HCT116 (cell line): ENCODE measurements around the gene SYT3. TPM values are rescaled to one million over a fixed set of nuclear protein-coding genes. Genes with fewer than 3 reads are reported as not detected.
"Not testable (repeated sequence)": the region's sequence is repeated elsewhere in the genome, so short reads cannot be mapped to it uniquely, and the experiment has no call there.

Experiments
- ATAC-seq: fragments of 200-7000 bp; cut with Tn5 transposase; 2 replicates; pipeline ENCODE4 v1.9.1; 2020; ENCODE audit warnings: mild to moderate bottlenecking, moderate library complexity
- BruUV-seq: library from RNA; stranded (reverse); fragments of 400-500 nt; replicated peaks from 2 replicates; lab custom pipeline; 2021; lab: Mats Ljungman, UMichigan
- CTCF ChIA-PET: fragments of 300-600 bp; sonication (Branson Sonifier 250); formaldehyde crosslinking; loops from one replicate; lab custom pipeline; 2021; ENCODE audit warnings: antibody characterized with exemption; lab: Charles Lee
- POLR2A ChIA-PET: fragments of 300-600, 350-600 bp; sonication (Branson Sonifier 250); formaldehyde crosslinking; loops from one replicate; lab custom pipeline; 2021; ENCODE audit warnings: antibody characterized with exemption; lab: Charles Lee
- RAD21 ChIA-PET, 2 experiments: fragments of 300-600 bp; sonication (Branson Sonifier 250); formaldehyde crosslinking; loops; one replicate each; lab custom pipeline; 2023; ENCODE audit warnings: low total read pairs in 2 of 2; ENCODE audit not compliant: uncharacterized antibody in 2 of 2, unreplicated experiment in 2 of 2, low non-redundant PET in 1 of 2; lab: Charles Lee
- DNase-seq: peaks from one replicate; pipeline ENCODE4 v3.0.0-alpha.2; 2010; ENCODE audit warnings: low read depth, low spot score
- H2AFZ ChIP-seq: fragments of 200-600 bp; shearing (Covaris generic), sonication (generic); 2 replicates; pipeline ENCODE4 v1.6.1; 2017; ENCODE audit warnings: low read depth, mixed run types, mixed read lengths, antibody characterized with exemption, low read length; ENCODE audit not compliant: poor library complexity, severe bottlenecking
- H3K27ac ChIP-seq: 2 replicates; pipeline ENCODE4 v1.5.1; 2012; ENCODE audit warnings: low read depth, low read length
- H3K27me3 ChIP-seq: fragments of 200-600 bp; sonication (generic); 2 replicates; pipeline ENCODE4 v1.6.1; 2016; ENCODE audit warnings: mixed run types, low read length, mixed read lengths; ENCODE audit not compliant: insufficient read depth
- H3K36me3 ChIP-seq, 2 experiments: fragments of 200-500 bp in 1 of 2; fragments of 200-600 bp in 1 of 2; sonication (Bioruptor generic) in 1 of 2; sonication (generic) in 1 of 2; 2 replicates each; pipeline versions ENCODE4 v1.5.1 to v1.6.1; 2014 to 2016; ENCODE audit warnings: low read length in 2 of 2, inconsistent platforms in 1 of 2, mixed read lengths in 1 of 2, mixed run types in 1 of 2; ENCODE audit not compliant: insufficient read depth in 2 of 2, control insufficient read depth in 1 of 2
- H3K4me1 ChIP-seq, 2 experiments: fragments of 200-600 bp in 1 of 2; sonication (generic) in 1 of 2; 2 replicates each; pipeline versions ENCODE4 v1.5.1 to v1.6.1; 2012 to 2017; ENCODE audit warnings: low read length in 2 of 2, inconsistent platforms in 1 of 2, mild to moderate bottlenecking in 1 of 2, mixed read lengths in 1 of 2, mixed run types in 1 of 2, moderate library complexity in 1 of 2; ENCODE audit not compliant: insufficient read depth in 2 of 2, control insufficient read depth in 1 of 2
- H3K4me2 ChIP-seq: fragments of 200-600 bp; sonication (generic); 2 replicates; pipeline ENCODE4 v1.6.1; 2017; ENCODE audit warnings: mixed run types, low read length, mixed read lengths
- H3K4me3 ChIP-seq, 2 experiments: fragments of 200-600 bp in 1 of 2; sonication (generic) in 1 of 2; replicated peaks in 1 of 2; 2 replicates each; pipeline ENCODE4 v1.5.1; 2011 to 2016; ENCODE audit warnings: low read length in 2 of 2, control low read depth in 1 of 2, low read depth in 1 of 2, mild to moderate bottlenecking in 1 of 2, mixed read lengths in 1 of 2, mixed run types in 1 of 2
- H3K79me2 ChIP-seq: fragments of 200-600 bp; sonication (generic); 2 replicates; pipeline ENCODE4 v1.6.1; 2017; ENCODE audit warnings: mild to moderate bottlenecking, mixed run types, low read length, moderate library complexity, mixed read lengths; ENCODE audit not compliant: insufficient read depth
- H3K9ac ChIP-seq: fragments of 200-600 bp; sonication (generic); 2 replicates; pipeline ENCODE4 v1.6.1; 2016; ENCODE audit warnings: low read length, mixed read lengths
- H3K9me2 ChIP-seq: fragments of 200-600 bp; sonication (generic), shearing (Covaris generic); 2 replicates; pipeline ENCODE4 v1.6.1; 2017; ENCODE audit warnings: mixed run types, mild to moderate bottlenecking, moderate library complexity; ENCODE audit not compliant: insufficient read depth
- H3K9me3 ChIP-seq, 2 experiments: fragments of 200-500 bp in 1 of 2; fragments of 200-600 bp in 1 of 2; sonication (Bioruptor generic) in 1 of 2; sonication (generic) in 1 of 2; 2 replicates each; pipeline ENCODE4 v1.6.1; 2014 to 2017; ENCODE audit warnings: low read length in 2 of 2, mixed read lengths in 2 of 2, inconsistent platforms in 1 of 2, low read depth in 1 of 2, mild to moderate bottlenecking in 1 of 2, mixed run types in 1 of 2, moderate library complexity in 1 of 2; ENCODE audit not compliant: control insufficient read depth in 1 of 2, insufficient read depth in 1 of 2
- H4K20me1 ChIP-seq: fragments of 200-600 bp; sonication (generic), shearing (Covaris generic); 2 replicates; pipeline ENCODE4 v1.6.1; 2017; ENCODE audit warnings: mixed run types, mild to moderate bottlenecking, moderate library complexity; ENCODE audit not compliant: insufficient read depth
- POLR2A ChIP-seq: IDR thresholded peaks from 2 replicates; pipeline ENCODE4 v1.7.0; 2011; ENCODE audit warnings: borderline replicate concordance; ENCODE audit not compliant: insufficient read depth, insufficient read length; ENCODE audit errors: extremely low read depth
- intact Hi-C: fragments of 100-400 bp; cut with micrococcal nuclease; formaldehyde crosslinking; loops from 2 replicates; pipeline ENCODE4 v1.10.0; 2022
- total RNA-seq: library from RNA; stranded (reverse); gene quantifications from one replicate; pipeline ENCODE4 v1.2.1, GENCODE V29; 2021; ENCODE audit not compliant: unreplicated experiment

Gene SYT3
- total RNA-seq, 1 experiment from 2014 or later = 4.6 TPM

DNA sequence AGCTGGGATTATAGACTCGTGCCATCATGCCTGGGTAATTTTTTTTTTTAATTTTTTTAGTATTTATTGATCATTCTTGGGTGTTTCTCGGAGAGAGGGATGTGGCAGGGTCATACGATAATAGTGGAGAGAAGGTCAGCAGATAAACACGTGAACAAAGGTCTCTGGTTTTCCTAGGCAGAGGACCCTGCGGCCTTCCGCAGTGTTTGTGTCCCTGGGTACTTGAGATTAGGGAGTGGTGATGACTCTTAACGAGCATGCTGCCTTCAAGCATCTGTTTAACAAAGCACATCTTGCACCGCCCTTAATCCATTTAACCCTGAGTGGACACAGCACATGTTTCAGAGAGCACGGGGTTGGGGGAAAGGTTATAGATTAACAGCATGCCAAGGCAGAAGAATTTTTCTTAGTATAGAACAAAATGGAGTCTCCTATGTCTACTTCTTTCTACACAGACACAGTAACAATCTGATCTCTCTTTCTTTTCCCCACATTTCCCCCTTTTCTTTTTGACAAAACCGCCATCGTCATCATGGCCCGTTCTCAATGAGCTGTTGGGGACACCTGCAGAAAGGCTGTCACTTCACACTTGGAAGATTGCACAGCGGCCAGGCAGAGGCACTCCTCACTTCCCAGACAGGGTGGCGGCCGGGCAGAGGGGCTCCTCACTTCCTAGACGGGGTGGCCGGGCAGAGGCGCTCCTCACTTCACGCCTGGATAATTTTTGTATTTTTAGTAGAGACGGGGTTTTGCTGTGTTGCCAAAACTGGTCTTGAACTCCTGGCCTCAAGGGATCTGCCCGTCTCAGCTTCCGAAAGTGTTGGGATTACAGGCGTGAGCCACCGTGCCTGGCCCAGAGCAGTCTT lies 57.7 kb downstream of the SYT3 start:
- H3K27ac ChIP-seq, H3K4me1 ChIP-seq, BruUV-seq, ATAC-seq, H3K9ac ChIP-seq, H3K27me3 ChIP-seq, POLR2A ChIA-PET, CTCF ChIA-PET, RAD21 ChIA-PET, DNase-seq, H3K4me3 ChIP-seq, H3K36me3 ChIP-seq, H4K20me1 ChIP-seq, intact Hi-C loops, H3K9me3 ChIP-seq, H3K9me2 ChIP-seq, H3K4me2 ChIP-seq, H2AFZ ChIP-seq, H3K79me2 ChIP-seq: not testable (repeated sequence)

DNA sequence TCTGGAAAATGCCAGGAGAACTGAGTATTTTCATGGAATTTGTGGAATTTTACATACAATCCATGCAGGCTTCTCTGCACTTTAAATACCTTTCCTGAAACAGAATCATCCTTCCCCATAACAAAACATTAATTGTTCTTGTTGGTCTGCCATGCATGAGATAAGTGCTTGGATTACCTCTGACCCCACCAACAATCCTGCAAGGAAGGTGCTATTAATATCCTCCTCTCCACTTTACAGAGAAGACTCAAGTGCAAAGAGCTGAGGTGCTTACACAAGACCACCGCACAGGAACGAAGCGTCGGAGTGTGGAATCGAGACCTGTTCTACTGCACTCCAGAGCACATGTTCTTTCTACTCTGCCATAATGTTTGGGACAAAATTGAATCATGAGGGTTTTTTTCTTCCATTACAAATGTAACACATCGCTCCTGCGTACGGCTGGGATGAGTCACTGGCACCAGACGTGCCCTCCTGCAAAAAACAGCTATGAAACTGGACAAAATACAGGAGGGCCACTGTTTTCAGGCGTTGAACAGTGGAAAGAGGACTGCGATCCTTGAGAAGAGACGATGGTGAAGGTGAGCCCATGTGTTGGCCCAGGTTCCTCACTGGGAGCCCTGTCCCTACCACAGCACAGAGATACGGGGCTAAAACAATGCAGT lies 58.6 kb downstream of the SYT3 start:
- no peak overlapping the region for H3K4me2 ChIP-seq
- no peak for ATAC-seq
- no peak overlapping the region for H2AFZ ChIP-seq
- no peak overlapping the region for H3K27ac ChIP-seq
- no peak for TF ChIP-seq POLR2A
- intact Hi-C loops = no loop called here
- RAD21 ChIA-PET = no interaction called here
- no peaks in the 10 kb centered on the region for H3K36me3 ChIP-seq
- POLR2A ChIA-PET = no interaction called here
- H4K20me1 ChIP-seq = no peaks in the 10 kb centered on the region
- H3K4me3 ChIP-seq = no peak overlapping the region
- CTCF ChIA-PET = no interaction called here
- H3K9ac ChIP-seq = no peak overlapping the region
- peaks cover 0 to 6% of the 10 kb centered on the region in 2 experiments; a peak in 1 of 4 replicates for H3K4me1 ChIP-seq
- no peaks in the 10 kb centered on the region for H3K27me3 ChIP-seq
- H3K9me2 ChIP-seq = no peaks in the 10 kb centered on the region
- H3K79me2 ChIP-seq = no peaks in the 10 kb centered on the region
- DNase-seq = no peak
- BruUV-seq = no TSS peak
- H3K9me3 ChIP-seq = no peaks in the 10 kb centered on the region
